GM12878 (cell line): ENCODE results near the gene IMMP2L. TPM values are rescaled to one million over a fixed set of nuclear protein-coding genes. Genes with fewer than 3 reads are reported as not detected.

ENCODE experiments used
- ATAC-seq: fragments of 200-7000 bp; cut with Tn5 transposase; 3 replicates; pipeline ENCODE4 v1.9.1; 2020; ENCODE audit warnings: mild to moderate bottlenecking, moderate library complexity
- BruUV-seq: library from RNA; stranded (reverse); fragments of 400-500 nt; replicated peaks from 2 replicates; lab custom pipeline; 2021; lab: Mats Ljungman, UMichigan
- CTCF ChIA-PET: fragments of 300-600 bp; sonication (Branson Sonifier 250); formaldehyde crosslinking; extraction: SDS; loops from one replicate; lab custom pipeline; 2021; ENCODE audit warnings: inconsistent platforms; lab: Yijun Ruan, JAX
- POLR2A ChIA-PET: fragments of 350-600 bp; formaldehyde crosslinking; extraction: SDS; loops from one replicate; lab custom pipeline; 2021; ENCODE audit warnings: inconsistent platforms; lab: Charles Lee
- RAD21 ChIA-PET: fragments of 300-600 bp; sonication (Branson Sonifier 250); formaldehyde crosslinking; loops from one replicate; lab custom pipeline; 2023; ENCODE audit warnings: antibody characterized with exemption; ENCODE audit not compliant: unreplicated experiment; lab: Charles Lee
- SMC1A ChIA-PET: fragments of 300-600 bp; sonication (Branson Sonifier 250); formaldehyde crosslinking; loops from one replicate; lab custom pipeline; 2023; ENCODE audit not compliant: unreplicated experiment, uncharacterized antibody; lab: Charles Lee
- DNase-seq: peaks from one replicate; pipeline ENCODE4 v3.0.0-alpha.2; 2011; ENCODE audit warnings: low read depth, low spot score
- FAIRE-seq: peaks from 3 replicates; lab custom pipeline; 2011; peaks lifted over from hg19 to GRCh38; lab: Jason Lieb, UNC
- H2AFZ ChIP-seq: 2 replicates; pipeline ENCODE4 v1.6.0; 2011; ENCODE audit warnings: low read depth, low read length, control low read depth; ENCODE audit not compliant: control insufficient read depth
- H3K27ac ChIP-seq: 2 replicates; pipeline ENCODE4 v1.5.1; 2011; ENCODE audit warnings: control low read depth; ENCODE audit not compliant: control insufficient read depth, insufficient read depth
- H3K27me3 ChIP-seq, 2 experiments: replicated peaks in 1 of 2; 2 replicates each; pipeline versions ENCODE4 v1.6.0 to v1.6.1; 2011; ENCODE audit warnings: low read length in 1 of 2; ENCODE audit not compliant: control insufficient read depth in 2 of 2, insufficient read depth in 2 of 2
- H3K36me3 ChIP-seq, 2 experiments: 2 replicates each; pipeline ENCODE4 v1.5.1; 2011; ENCODE audit warnings: low read length in 1 of 2; ENCODE audit not compliant: control insufficient read depth in 2 of 2, insufficient read depth in 2 of 2
- H3K4me1 ChIP-seq: 2 replicates; pipeline ENCODE4 v1.6.1; 2011; ENCODE audit warnings: mild to moderate bottlenecking, low read length, moderate library complexity, mixed read lengths; ENCODE audit not compliant: control insufficient read depth, insufficient read depth
- H3K4me2 ChIP-seq: 2 replicates; pipeline ENCODE4 v1.6.0; 2011; ENCODE audit warnings: control low read depth; ENCODE audit not compliant: control insufficient read depth, insufficient read depth
- H3K4me3 ChIP-seq: fragments of 200-600 bp; sonication (generic); 2 replicates; pipeline ENCODE4 v1.5.1; 2016
- H3K79me2 ChIP-seq: 2 replicates; pipeline ENCODE4 v1.6.0; 2011; ENCODE audit warnings: low read length; ENCODE audit not compliant: control insufficient read depth, insufficient read depth
- H3K9ac ChIP-seq: 2 replicates; pipeline ENCODE4 v1.8.0; 2011; ENCODE audit warnings: low read length, control low read depth, mixed read lengths; ENCODE audit not compliant: control insufficient read depth, insufficient read depth
- H3K9me3 ChIP-seq: replicated peaks from 3 replicates; pipeline ENCODE4 v1.5.1; 2011; ENCODE audit warnings: mild to moderate bottlenecking, low read length; ENCODE audit not compliant: control insufficient read depth, insufficient read depth
- H4K20me1 ChIP-seq: 2 replicates; pipeline ENCODE4 v1.6.0; 2011; ENCODE audit not compliant: control insufficient read depth, insufficient read depth
- CHD1 ChIP-seq: IDR thresholded peaks from 2 replicates; pipeline ENCODE4 v1.6.1; 2012; ENCODE audit warnings: low read depth, low read length, improper control_type of control experiment
- KLF5 ChIP-seq: fragments of 450-650 bp; IDR thresholded peaks from 2 replicates; pipeline ENCODE4 v1.6.1; 2014; ENCODE audit warnings: mild to moderate bottlenecking; ENCODE audit not compliant: partially characterized antibody
- WGBS: methylation state at CpG from one replicate; pipeline ENCODE4 v1.1.6; 2016; ENCODE audit warnings: low lambda C conversion rate; ENCODE audit not compliant: insufficient replicate concordance, insufficient coverage; ENCODE audit errors: missing lambda C conversion rate; 5-methylcytosine and 5-hydroxymethylcytosine counted together
- in situ Hi-C: fragments of 300-500 bp; cut with MboI; formaldehyde crosslinking; loops from 9 replicates; pipeline ENCODE4 v1.14.3; 2018; ENCODE audit warnings: mixed read lengths
- intact Hi-C: fragments of 100-400 bp; cut with micrococcal nuclease; formaldehyde crosslinking; loops from one replicate; pipeline ENCODE4 v1.14.2; 2022; ENCODE audit not compliant: unreplicated experiment
- polyA plus RNA-seq, 11 experiments: library from polyadenylated mRNA; depleted of rRNA in 4 of 11; unstranded in 6 of 11; stranded (reverse) in 5 of 11; fragments of >200 nt; fragmentation: Nextera tagmentation in 4 of 11; fragmentation: Illumina TruSeq in 1 of 11; extraction: Ambion mirVana in 4 of 11; extraction: Trizol in 1 of 11; gene quantifications; 1 replicate in 1 of 11; 2 replicates in 10 of 11; pipeline versions ENCODE4 v1.2.1 to v1.2.3, GENCODE V29; 2011 to 2016; ENCODE audit warnings: inconsistent platforms in 2 of 11, missing spikeins in 2 of 11, low read depth in 1 of 11
- total RNA-seq, 4 experiments: library from RNA; depleted of rRNA in 3 of 4; stranded (reverse); fragments of >200 nt in 3 of 4; fragmentation: Illumina TruSeq in 1 of 4; extraction: Trizol in 1 of 4; gene quantifications; 2 replicates each; pipeline versions ENCODE4 v1.2.1 to v1.2.3, GENCODE V29; 2013 to 2021
- TF ChIP-seq, protein P1 (sequence below): fragments of 450-650 bp; IDR thresholded peaks from 2 replicates; pipeline ENCODE4 v1.6.1; 2017; ENCODE audit warnings: mild to moderate bottlenecking, moderate library complexity

The IMMP2L gene
- total and polyA plus RNA-seq, 10 of the 15 experiments (the other 5 are each of a cell fraction or from before 2014, with no cell fraction given), result 12.6 to 46.3 (median 19.6) TPM

DNA sequence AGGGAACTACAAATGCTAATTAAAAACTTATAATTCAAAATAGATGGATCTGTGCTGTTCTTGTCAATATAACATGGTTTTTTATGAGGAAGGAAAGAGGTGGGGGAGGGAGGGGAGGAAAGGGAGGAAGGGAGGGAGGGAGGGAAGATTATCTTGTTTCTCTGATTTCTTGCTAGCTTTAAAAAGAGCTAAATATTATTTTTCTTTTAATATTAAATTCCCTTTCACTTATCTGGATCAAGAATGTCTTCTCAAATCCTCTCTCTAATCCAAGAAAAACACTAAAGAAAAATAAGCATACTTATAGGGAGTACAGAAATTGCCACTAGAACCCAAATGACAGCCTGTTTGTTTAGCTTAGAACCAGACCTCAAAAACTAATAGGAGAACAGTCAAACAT, 416.2 kb downstream of the IMMP2L start (continued):
- TF ChIP-seq, protein P1, sequence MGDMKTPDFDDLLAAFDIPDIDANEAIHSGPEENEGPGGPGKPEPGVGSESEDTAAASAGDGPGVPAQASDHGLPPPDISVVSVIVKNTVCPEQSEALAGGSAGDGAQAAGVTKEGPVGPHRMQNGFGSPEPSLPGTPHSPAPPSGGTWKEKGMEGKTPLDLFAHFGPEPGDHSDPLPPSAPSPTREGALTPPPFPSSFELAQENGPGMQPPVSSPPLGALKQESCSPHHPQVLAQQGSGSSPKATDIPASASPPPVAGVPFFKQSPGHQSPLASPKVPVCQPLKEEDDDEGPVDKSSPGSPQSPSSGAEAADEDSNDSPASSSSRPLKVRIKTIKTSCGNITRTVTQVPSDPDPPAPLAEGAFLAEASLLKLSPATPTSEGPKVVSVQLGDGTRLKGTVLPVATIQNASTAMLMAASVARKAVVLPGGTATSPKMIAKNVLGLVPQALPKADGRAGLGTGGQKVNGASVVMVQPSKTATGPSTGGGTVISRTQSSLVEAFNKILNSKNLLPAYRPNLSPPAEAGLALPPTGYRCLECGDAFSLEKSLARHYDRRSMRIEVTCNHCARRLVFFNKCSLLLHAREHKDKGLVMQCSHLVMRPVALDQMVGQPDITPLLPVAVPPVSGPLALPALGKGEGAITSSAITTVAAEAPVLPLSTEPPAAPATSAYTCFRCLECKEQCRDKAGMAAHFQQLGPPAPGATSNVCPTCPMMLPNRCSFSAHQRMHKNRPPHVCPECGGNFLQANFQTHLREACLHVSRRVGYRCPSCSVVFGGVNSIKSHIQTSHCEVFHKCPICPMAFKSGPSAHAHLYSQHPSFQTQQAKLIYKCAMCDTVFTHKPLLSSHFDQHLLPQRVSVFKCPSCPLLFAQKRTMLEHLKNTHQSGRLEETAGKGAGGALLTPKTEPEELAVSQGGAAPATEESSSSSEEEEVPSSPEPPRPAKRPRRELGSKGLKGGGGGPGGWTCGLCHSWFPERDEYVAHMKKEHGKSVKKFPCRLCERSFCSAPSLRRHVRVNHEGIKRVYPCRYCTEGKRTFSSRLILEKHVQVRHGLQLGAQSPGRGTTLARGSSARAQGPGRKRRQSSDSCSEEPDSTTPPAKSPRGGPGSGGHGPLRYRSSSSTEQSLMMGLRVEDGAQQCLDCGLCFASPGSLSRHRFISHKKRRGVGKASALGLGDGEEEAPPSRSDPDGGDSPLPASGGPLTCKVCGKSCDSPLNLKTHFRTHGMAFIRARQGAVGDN, result no peak

DNA sequence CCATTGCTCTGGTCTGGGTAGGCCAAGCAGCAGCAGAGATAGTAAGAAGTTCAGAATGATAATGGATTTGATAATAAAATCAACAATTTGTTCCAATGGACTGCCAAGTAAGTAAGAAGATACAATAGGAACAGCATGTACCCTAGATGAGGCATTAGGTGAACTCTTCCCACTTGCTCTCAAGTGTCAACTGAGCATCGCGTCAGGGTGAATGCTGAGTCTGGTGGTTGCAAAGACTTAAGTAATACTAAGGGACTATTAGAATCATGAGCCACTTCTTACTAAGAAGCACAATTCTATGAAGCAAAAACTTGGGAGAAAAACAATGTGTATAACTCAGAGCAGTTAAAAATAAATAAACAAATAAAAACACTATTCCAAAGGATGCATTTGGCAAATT, 416.8 kb downstream of the IMMP2L start:
- no peak overlapping the region for H2AFZ ChIP-seq
- H3K27ac ChIP-seq, result no peak overlapping the region
- H3K27me3 ChIP-seq, result no peaks in the 10 kb centered on the region
- ChIA-PET RAD21 (interaction anchor here (1.0 kb wide), 1 partner anchor 266 kb away, joined by 3 read pairs; no protein-coding TSS in a partner anchor), POLR2A (no interaction called here), CTCF (interaction anchor here (0.6 kb wide), 1 partner anchor 58 kb away, joined by 4 read pairs; no protein-coding TSS in a partner anchor), SMC1A (interaction anchor here (0.9 to 2.3 kb wide), 2 partner anchors 7 to 19 kb away, joined by 3 to 6 read pairs; no protein-coding TSS in a partner anchor)
- no peaks in the 10 kb centered on the region for H4K20me1 ChIP-seq
- H3K79me2 ChIP-seq, result no peaks in the 10 kb centered on the region
- H3K4me1 ChIP-seq, result no peaks in the 10 kb centered on the region
- intact Hi-C loops, result no loop called here
- 100% methylated on average over 2 of the region's 2 CpGs for WGBS
- no TSS peak for BruUV-seq
- no peak overlapping the region for H3K4me2 ChIP-seq
- TF ChIP-seq CHD1 (no peak), KLF5 (no peak)
- no peak for DNase-seq
- in situ Hi-C loops, result no loop called here
- H3K4me3 ChIP-seq, result no peak overlapping the region
- no peak for ATAC-seq
- FAIRE-seq, result no peak
- H3K36me3 ChIP-seq, result no peaks in the 10 kb centered on the region
- no peak overlapping the region for H3K9ac ChIP-seq
- no peaks in the 10 kb centered on the region for H3K9me3 ChIP-seq
